Ureter (tissue), 1 donor: ENCODE measurements around the gene USHBP1. TPM values are rescaled to one million over a fixed set of nuclear protein-coding genes. Genes with fewer than 3 reads are reported as not detected.
A peak's percentile ranks its signal among the peaks of the same experiment; 100 is the strongest.

Experiments used
- DNase-seq: peaks from one replicate; pipeline ENCODE4 v3.0.0-alpha.2; 2020; ENCODE audit warnings: low spot score
- total RNA-seq: library from RNA; stranded (reverse); gene quantifications from one replicate; pipeline ENCODE4 v1.2.4, GENCODE V29; 2023
- donor health status: DM: yes; HTN: yes; CAD: no.

Gene USHBP1
- total RNA-seq, 1 donor from 2014 or later: 7.2 TPM

GRCh38 chr19:17263712-17264640, 569 bp downstream of the USHBP1 start:
- DNase-seq: no peak

DNA sequence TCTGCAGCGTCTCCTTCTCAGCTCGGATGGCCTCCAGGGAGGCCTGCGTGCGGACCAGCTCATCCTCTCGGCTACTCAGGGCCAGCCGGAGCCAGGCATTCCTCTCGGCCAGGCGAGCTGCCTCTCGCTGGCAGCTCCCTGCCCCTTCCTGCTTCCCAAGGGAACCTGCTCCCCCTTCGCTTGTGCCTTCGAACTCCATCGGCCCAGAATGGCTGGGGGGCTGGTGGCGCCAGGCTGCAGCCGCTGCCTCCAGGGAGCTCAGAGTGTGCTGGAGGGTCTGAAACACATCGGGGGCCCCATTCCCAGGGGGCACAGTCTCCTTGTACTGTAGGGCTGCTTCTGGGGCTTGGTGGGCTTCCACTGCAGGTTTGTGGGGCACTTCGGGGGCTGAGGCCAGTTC, 2.0 kb downstream of the USHBP1 start:
- no peak for DNase-seq

GRCh38 chr19:17260842-17261325, 3.7 kb downstream of the USHBP1 start:
- DNase-seq: peak; percentile 84

DNA sequence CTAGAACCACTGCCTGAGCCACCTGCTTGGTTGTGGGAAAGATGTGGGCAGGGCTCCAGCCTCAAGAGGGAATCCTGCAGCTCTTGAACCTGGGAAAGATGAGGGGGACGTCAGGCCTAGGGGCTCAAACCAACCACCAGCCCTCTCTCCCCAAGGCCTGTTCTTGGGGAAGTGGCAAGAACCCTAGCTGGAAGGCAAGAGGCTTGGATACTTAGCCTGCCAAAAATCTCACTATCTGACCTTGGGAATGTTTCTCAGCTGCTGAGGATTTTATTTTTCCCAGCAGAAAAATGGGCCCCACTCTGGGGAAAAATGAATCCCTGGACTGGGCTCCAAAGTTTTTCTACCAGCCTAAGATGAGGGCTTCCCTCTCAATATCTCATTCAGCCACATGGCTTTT, 4.6 kb downstream of the USHBP1 start:
- no peak for DNase-seq

DNA sequence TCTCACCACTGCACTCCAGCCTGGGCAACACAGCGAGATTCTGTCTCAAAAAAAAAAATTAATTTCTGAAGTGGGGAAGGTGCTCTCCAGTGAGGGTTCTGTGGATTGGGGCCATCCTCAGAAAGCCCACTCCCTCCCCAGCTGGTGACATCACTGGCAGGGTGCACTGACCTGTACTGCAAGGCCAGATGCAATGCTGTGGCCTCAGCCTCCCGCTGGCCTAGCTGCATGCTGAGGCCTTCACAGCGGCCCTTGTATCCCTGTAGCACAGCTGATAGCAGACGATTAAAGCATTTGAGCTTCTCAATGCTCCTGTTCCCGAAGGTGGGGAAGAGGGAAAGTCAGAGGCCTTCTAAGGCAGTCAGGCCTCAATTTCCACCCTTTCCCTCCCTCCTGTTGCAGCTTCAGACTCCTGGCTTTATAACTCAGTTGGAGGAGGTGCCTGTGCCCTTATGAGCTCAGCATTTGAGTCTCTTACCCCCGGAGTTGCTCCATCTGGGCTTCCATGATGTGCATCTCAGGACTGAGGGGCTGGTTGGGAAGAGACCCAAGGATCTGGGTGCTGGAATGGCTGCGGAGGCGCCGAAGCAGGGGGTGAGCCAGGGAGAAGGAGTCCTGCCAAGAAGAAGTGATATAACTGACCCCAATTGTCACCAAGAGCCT, 5.3 kb downstream of the USHBP1 start:
- no peak for DNase-seq

- DNase-seq: no peak
Observed at GRCh38 chr19:17256130-17256529, 8.4 kb downstream of the USHBP1 start.

- no peak for DNase-seq
Observed at GRCh38 chr19:17255150-17255621, 9.4 kb downstream of the USHBP1 start.

GRCh38 chr19:17254636-17255035, 9.9 kb downstream of the USHBP1 start:
- DNase-seq: no peak

- no peak for DNase-seq
Observed at GRCh38 chr19:17249887-17250548, 14.5 kb downstream of the USHBP1 start.

DNA sequence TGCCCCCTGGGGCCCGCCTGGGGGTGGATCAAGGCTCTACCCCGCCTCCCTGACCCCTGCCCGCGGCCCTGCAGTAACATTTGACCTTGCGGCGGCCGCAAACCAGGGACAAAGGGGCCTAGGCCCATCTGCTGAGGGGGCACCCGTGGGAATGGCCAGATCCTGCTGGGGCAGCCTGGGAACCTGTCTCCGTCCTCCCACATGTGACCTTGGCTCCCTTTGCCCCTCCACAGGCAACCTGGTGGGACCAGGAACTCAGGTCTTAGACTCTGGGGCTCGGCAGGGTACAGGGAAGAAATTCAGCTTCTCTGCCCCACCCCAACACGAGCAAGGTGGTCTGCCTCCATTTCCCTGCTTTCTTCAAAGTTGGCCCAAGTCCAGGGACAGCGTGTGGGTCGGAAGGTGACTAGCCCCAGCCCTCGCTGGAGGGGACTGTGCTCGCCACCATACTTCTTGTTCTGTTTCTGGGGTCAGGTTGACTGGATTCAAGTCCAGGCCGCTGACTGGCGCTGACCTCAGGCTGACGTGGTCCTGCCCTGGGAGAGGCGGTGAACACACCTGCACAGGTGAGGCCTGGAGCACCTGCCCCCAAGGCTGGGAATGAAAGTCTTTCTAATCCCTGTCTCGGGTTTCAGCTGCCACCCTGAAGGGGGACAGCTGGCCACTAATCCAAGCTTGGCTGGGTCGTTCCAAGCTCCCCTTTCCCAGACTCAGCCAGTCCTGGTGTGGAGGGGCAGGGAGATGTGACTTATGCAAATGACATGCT, 16.4 kb downstream of the USHBP1 start:
- DNase-seq: no peak

DNA sequence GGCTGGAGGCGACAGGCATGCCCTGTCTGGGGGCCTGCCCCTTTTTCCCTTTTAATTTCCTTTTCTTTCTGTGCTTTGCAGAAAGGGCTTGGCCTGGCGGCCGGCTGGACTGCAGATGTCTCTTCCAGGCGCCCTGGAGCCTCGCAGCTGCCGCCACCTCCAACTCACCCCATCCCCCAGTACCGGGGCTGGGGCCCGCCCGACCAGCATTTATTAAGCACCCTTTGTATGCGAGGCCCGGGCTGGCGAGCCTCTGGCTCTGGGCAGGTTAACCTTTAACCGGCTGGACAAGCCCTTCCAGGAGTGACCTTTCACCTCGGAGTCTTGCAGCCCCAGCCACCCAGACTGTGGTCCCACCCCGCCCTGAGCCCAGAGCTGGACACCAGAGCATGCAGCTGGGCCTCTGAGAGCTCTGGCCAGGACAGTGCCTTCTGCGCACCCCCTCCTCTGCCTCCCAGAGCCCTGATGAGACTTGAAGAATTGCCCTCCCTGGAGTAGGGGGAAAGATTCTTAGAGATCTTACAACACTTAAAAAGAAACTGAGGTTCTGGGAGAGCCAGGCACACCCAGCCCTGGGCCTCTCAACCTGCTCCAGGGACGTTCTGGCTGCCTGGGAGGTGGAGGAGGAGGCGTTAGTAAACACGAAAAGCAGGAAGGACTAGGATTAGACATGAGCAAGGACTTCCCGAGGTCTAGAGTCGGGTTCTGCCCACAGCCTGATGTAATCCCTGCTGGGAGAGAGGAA, 17.7 kb downstream of the USHBP1 start:
- no peak for DNase-seq

GRCh38 chr19:17245535-17245984, 19.0 kb downstream of the USHBP1 start, which contains the start of gene NR2F6:
NR2F6 (minus strand) TSS chr19:17245919; CDS start chr19:17245220, 699 bp downstream.
- DNase-seq: no peak

GRCh38 chr19:17244618-17245534, 19.7 kb downstream of the USHBP1 start:
- no peak for DNase-seq

DNA sequence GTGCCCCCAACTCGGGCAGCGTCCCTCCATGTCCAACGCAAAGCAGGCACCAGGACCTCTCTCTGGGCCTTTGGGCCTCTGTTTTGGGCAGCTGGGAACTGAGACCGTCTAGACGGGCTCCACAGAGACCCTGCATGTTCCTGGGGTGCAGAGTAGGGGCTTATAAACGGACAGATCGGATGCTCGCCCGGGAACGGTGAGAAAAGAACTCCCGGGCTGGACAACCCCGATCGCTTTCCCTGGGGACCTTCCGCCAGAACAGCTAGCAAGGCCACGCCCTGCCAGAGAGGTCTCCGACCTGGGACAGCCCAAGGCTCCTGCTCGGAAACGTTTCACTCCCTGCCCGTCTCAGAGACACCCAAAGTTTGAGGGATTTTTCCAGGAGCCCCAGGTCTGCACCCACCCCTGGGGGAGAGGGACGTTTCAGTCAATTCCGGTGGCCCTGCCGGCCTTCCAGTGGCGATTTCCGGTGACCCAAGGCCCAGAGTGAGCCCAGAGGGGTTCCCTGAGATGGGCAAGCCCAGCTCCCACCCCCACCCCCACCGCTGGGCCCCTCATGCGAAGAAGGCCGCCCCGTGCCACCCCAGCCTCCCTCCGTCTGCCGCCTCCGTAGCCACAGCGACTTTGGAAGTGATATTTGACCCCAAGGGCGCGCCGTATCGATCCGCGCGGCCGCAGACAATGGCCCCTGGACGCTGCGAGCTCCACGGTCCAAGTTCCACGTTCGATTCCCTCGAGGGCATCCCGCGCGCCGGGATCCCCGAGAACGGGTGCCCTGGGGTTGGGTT, 20.5 kb downstream of the USHBP1 start:
- no peak for DNase-seq

GRCh38 chr19:17243211-17243829, 21.2 kb downstream of the USHBP1 start:
- no peak for DNase-seq

- DNase-seq: no peak
Observed at GRCh38 chr19:17242431-17243208, 21.9 kb downstream of the USHBP1 start.

GRCh38 chr19:17240826-17241399, 23.6 kb downstream of the USHBP1 start:
- no peak for DNase-seq
